Dendritic cell treated with granulocyte-macrophage colony-stimulating factor and Interleukin-4, amounts not matched to agents 40 ng/mL and 50 ng/mL, for 4 days (primary cell): ENCODE data around the gene FAM72D.
"Not testable (repeated sequence)": the region's sequence is repeated elsewhere in the genome, so short reads cannot be mapped to it uniquely, and the experiment has no call there.

ENCODE experiments used
- H3K27ac Mint-ChIP-seq: one replicate; pipeline ENCODE4 v1.8.0; 2022; ENCODE audit warnings: mild to moderate bottlenecking, mixed read lengths
- H3K27me3 Mint-ChIP-seq: one replicate; pipeline ENCODE4 v1.8.0; 2022; ENCODE audit warnings: mild to moderate bottlenecking, mixed read lengths
- H3K36me3 Mint-ChIP-seq: one replicate; pipeline ENCODE4 v1.8.0; 2022; ENCODE audit warnings: low read depth, mixed read lengths
- H3K4me1 Mint-ChIP-seq: one replicate; pipeline ENCODE4 v1.8.0; 2022; ENCODE audit warnings: low read depth, mixed read lengths
- H3K4me3 Mint-ChIP-seq: one replicate; pipeline ENCODE4 v1.8.0; 2022; ENCODE audit warnings: mild to moderate bottlenecking, moderate library complexity, mixed read lengths
- H3K9me3 Mint-ChIP-seq: one replicate; pipeline ENCODE4 v1.8.0; 2022; ENCODE audit warnings: mixed read lengths
- intact Hi-C: fragments of 100-400 bp; cut with micrococcal nuclease; formaldehyde crosslinking; loops from one replicate; pipeline ENCODE4 v1.15.0; 2022

The FAM72D gene

GRCh38 chr1:145155873-145156272 lies 60.1 kb downstream of the FAM72D start:
- H3K9me3 Mint-ChIP-seq, H3K4me3 Mint-ChIP-seq, intact Hi-C loops, H3K27me3 Mint-ChIP-seq, H3K27ac Mint-ChIP-seq, H3K4me1 Mint-ChIP-seq, H3K36me3 Mint-ChIP-seq: not testable (repeated sequence)

- H3K9me3 Mint-ChIP-seq, H3K4me1 Mint-ChIP-seq, H3K27me3 Mint-ChIP-seq, H3K27ac Mint-ChIP-seq, intact Hi-C loops, H3K36me3 Mint-ChIP-seq: not testable (repeated sequence)
- peak overlapping the region; percentile 55 for H3K4me3 Mint-ChIP-seq
Measured at GRCh38 chr1:145156891-145157610, 61.3 kb downstream of the FAM72D start.

GRCh38 chr1:145157715-145158114 lies 61.9 kb downstream of the FAM72D start:
- intact Hi-C loops, H3K27ac Mint-ChIP-seq, H3K9me3 Mint-ChIP-seq, H3K36me3 Mint-ChIP-seq, H3K27me3 Mint-ChIP-seq, H3K4me1 Mint-ChIP-seq, H3K4me3 Mint-ChIP-seq: not testable (repeated sequence)

- H3K4me1 Mint-ChIP-seq, H3K4me3 Mint-ChIP-seq, H3K27ac Mint-ChIP-seq, intact Hi-C loops, H3K27me3 Mint-ChIP-seq, H3K36me3 Mint-ChIP-seq, H3K9me3 Mint-ChIP-seq: not testable (repeated sequence)
Measured at GRCh38 chr1:145161046-145161752, 65.4 kb downstream of the FAM72D start.
